GM21723 (cell line): ENCODE results near the gene FTHL17.

Experiments used
- ATAC-seq: cut with Tn5 transposase; IDR thresholded peaks from one replicate; pipeline ENCODE4 v1.9.1; 2021; ENCODE audit warnings: mild to moderate bottlenecking, moderate library complexity; ENCODE audit not compliant: unreplicated experiment

Gene FTHL17

GRCh38 chrX:31071725-31072124 lies at the start of gene FTHL17:
Gene FTHL17, minus strand, starts transcription at chrX:31072041. Its CDS starts 88 bp downstream, at chrX:31071953.
- no peak for ATAC-seq

DNA sequence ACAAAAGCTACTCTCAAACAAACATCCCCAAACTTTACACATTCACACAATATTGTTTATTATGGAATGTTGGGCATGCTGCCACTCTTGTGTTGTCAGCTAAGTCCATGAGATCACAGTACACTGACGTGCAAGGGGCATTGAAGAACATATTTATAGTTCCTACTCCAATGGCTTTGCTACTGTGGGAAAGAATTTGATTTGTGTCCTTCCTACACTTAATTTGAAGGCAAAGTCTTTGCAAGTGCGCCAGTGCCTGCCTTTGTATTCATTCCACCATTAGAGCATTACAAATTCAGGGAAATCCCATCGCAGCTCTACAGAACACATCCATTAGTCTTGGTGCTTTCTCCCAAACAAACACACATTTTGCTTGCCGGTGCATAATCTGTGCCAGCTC lies 45.4 kb upstream of the FTHL17 start:
- ATAC-seq = no peak

GRCh38 chrX:31115398-31115797 lies 43.6 kb upstream of the FTHL17 start:
- no peak for ATAC-seq

DNA sequence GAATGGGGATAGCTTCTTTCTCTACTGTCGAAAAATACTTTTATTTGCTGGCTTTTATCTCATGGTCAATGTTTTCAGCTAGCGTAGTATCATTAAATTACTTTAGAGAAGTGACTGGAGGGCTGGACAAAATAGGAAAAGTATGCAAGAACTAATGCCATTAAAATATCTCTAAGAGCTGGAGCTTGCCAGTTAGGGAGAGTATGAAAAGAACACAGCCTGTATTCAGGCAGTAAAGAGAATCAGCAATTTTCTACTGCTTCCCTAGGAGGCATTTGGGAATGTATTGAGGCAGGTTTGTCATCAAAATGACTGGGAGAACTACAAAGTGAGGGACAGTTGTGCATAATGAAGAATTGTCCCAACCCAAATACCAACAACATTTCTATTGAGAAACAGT lies 43.0 kb upstream of the FTHL17 start:
- no peak for ATAC-seq

DNA sequence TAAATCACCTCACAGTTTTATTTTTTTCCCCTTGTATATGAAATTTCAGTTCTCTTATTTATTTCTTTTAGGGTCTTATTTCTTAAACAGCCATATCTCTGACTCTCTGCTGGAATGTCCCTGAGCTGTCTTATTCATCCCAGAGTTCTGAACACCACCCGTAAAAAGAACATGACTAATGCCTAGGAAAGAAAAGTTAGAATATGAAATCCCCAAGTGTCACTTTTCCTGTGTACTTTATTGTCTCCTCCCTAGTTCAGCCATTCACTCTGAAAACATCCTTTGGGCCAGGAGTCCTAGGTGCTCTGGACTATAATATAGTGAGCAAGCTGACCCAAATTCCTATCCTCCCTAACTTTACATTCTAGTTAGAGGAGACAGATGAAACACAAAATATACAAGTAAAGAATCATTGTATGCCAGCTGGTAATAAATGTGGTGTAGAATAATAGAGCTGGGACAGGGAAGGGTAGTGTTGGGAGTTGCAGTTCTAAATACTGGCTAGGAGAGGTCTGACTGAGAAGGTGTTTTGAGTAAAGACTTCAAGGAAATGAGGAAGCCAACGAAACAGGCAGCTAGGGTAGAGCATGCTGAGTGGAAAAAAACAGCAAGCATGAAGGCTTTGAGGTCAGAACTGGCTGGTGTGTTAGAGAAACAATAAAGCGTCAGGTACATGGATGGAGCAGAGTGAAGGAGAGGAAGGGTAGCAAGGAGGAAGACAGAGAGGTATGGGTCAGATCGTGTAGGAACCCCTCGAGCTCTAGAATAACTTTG lies 40.6 kb upstream of the FTHL17 start:
- no peak for ATAC-seq

- no peak for ATAC-seq
These were observed 38.8 kb upstream of the FTHL17 start for GRCh38 chrX:31110657-31111056.

DNA sequence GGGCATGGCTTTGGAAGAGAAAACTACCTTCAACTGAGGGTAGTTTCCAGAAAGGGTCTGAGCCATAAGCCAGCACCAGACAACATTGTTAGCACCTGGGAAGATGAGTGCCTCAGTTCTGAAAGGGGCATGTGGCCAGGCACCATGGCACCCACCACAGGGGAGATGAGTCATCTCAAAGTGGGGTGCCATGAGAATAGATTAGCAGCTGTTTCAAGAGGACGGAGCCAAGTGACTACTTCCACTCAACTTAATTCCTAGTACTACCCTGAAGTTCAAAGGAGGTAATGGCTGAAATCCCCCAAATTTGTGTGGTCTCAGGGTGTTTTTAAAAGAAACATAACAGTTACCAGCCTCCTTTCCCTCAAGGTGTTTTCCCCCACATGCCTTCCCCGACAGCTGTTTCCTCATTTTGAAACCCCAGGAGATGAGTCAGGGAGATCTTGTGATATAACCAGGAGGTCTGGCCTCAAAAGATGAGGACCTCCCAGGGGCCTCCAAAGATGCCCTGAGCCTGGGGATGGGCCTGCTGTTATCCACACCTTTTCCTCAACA lies 27.8 kb upstream of the FTHL17 start:
- peak; percentile 85 for ATAC-seq

- ATAC-seq = no peak
These were observed 26.2 kb upstream of the FTHL17 start for GRCh38 chrX:31098079-31098478.

GRCh38 chrX:31093639-31093975 lies 21.8 kb upstream of the FTHL17 start:
- peak; percentile 28 for ATAC-seq

DNA sequence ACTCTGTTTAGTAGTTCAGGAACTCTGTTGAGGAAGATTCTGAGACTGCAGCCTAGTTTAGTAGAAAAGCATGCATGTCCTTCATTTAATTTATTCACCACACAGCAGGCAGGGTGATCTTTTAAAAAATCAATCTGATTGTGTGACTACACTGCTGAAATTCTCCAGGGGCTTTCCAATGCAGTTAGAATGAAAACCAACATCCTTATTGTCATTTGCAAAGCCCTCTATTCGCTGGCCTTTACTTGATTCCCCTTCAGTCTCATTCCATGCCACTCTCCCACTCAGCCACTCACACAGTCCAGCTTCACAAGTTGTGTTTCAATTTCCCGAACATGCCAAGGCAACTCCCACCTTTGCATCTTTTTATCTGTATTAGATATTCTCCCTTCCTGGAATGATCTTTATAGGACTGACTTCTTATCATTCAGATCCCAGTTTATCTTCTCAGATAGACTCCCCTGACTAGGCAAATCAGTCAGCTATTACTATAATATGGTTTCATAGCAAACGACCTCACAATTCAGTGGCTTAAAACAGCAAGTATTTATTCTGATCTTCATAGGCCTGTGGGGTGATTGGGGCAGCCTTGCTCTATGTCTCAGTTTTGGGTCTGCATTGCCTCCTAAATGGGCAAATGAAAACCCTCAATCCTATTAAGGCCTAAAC lies 21.3 kb upstream of the FTHL17 start:
- peak; percentile 64 for ATAC-seq

- no peak for ATAC-seq
These were observed 20.6 kb upstream of the FTHL17 start for GRCh38 chrX:31092476-31092875.

DNA sequence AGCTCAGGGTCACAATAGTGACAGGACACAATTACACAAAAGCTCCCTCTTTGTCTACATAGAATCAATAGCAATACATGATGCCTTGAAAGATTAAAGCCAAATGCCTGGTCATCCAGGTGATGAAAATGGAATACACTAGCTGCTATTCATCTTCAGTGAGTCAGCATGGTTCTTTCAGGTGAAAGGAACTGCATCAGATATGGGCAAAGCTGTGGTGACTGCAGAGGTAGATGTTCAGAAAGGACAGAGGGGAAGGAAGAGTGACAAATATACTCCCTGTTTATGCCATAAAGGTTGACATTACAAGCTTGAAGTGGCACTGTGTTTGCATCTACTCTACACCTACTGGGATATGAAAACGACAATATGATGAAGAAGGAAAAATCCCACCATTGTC lies 20.0 kb upstream of the FTHL17 start:
- no peak for ATAC-seq

DNA sequence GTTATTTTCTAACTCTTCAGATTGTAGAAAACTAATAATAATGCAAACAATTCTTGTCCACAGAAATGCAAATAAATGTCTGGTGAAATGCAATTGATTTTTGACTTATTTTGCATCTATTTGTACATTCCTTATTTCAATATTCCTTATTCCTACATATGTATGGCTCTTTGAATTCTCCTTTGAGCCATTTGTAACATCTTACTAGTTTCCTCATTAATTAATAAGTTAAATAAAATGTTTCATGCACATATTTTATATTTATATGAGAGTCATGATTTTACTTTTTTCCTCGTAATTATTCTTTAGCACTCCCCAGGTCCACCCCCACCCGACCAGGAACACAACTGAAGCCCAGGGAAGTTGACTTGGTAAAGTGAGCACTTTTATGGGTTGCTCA lies 2.7 kb upstream of the FTHL17 start:
- ATAC-seq = no peak

GRCh38 chrX:31071262-31071661 lies 579 bp downstream of the FTHL17 start:
- ATAC-seq = no peak

DNA sequence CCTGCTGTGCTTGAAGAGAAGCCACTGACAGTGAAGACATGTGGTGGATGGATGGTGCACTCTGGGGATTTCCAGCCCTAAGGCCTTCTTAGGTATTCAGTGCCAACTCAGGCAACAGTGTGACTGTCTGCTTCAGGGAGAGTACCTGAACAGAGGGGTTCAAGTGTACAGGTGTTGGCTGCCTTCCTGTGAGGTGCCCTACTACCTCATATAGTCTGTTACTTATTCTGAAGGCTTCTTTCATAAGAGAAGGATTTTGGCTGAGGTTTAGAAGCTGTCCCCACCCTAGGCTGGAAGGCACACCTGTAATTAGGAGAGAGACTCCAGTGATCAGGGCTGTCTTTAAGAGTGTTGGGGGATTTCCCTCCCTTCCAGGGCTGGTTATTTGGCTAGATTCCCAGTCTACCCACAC lies 1.8 kb downstream of the FTHL17 start:
- peak; percentile 75 for ATAC-seq

- ATAC-seq = no peak
These were observed 8.7 kb downstream of the FTHL17 start for GRCh38 chrX:31063114-31063513.

- peak; percentile 83 for ATAC-seq
These were observed 10.8 kb downstream of the FTHL17 start for GRCh38 chrX:31061091-31061490.

GRCh38 chrX:31060016-31060415 lies 11.8 kb downstream of the FTHL17 start:
- no peak for ATAC-seq

- no peak for ATAC-seq
These were observed 13.6 kb downstream of the FTHL17 start for GRCh38 chrX:31058284-31058683.

GRCh38 chrX:31057691-31058090 lies 14.2 kb downstream of the FTHL17 start:
- no peak for ATAC-seq

- ATAC-seq = no peak
These were observed 14.6 kb downstream of the FTHL17 start for GRCh38 chrX:31057291-31057690.

GRCh38 chrX:31053621-31054020 lies 18.2 kb downstream of the FTHL17 start:
- ATAC-seq = no peak
